Spleen (tissue), 11 donors: ENCODE measurements around the gene UPK3A. TPM values are rescaled to one million over a fixed set of nuclear protein-coding genes. Genes with fewer than 3 reads are reported as not detected.

ENCODE experiments used
- DNase-seq: peaks from one replicate; pipeline ENCODE4 v3.0.0-alpha.2; 2020
- H3K27ac ChIP-seq, 8 donors: fragments of 200-600 bp; sonication (generic) in 7 of 8; 1 replicate in 4 of 8; 2 replicates in 4 of 8; pipeline versions ENCODE4 v1.5.0 to v1.8.0; 2016 to 2021; ENCODE audit warnings: inconsistent platforms in 4 of 8, mild to moderate bottlenecking in 4 of 8, moderate library complexity in 1 of 8
- H3K27me3 ChIP-seq, 7 donors: fragments of 200-600 bp; sonication (generic) in 6 of 7; replicated peaks in 1 of 7; 1 replicate in 4 of 7; 2 replicates in 3 of 7; pipeline versions ENCODE4 v1.5.0 to v1.8.0; 2016 to 2021; ENCODE audit warnings: inconsistent platforms in 3 of 7, mild to moderate bottlenecking in 1 of 7
- H3K36me3 ChIP-seq, 6 donors: fragments of 200-600 bp; sonication (generic) in 5 of 6; 1 replicate in 4 of 6; 2 replicates in 2 of 6; pipeline versions ENCODE4 v1.5.0 to v1.8.0; 2016 to 2021; ENCODE audit warnings: inconsistent platforms in 2 of 6
- H3K4me1 ChIP-seq, 6 donors: fragments of 200-600 bp; sonication (generic) in 5 of 6; 1 replicate in 3 of 6; 2 replicates in 3 of 6; pipeline versions ENCODE4 v1.5.0 to v1.8.0; 2016 to 2021; ENCODE audit warnings: inconsistent platforms in 3 of 6
- H3K4me3 ChIP-seq, 8 donors: fragments of 200-600 bp; sonication (generic) in 7 of 8; 1 replicate in 4 of 8; 2 replicates in 4 of 8; pipeline versions ENCODE4 v1.5.0 to v1.8.0; 2016 to 2021; ENCODE audit warnings: inconsistent platforms in 4 of 8, mild to moderate bottlenecking in 4 of 8, moderate library complexity in 2 of 8
- H3K9me3 ChIP-seq, 8 donors: fragments of 200-600 bp; sonication (generic) in 7 of 8; 1 replicate in 4 of 8; 2 replicates in 4 of 8; pipeline versions ENCODE4 v1.5.0 to v1.8.0; 2016 to 2021; ENCODE audit warnings: inconsistent platforms in 4 of 8
- CTCF ChIP-seq, 11 experiments: fragments of 200-600 bp in 7 of 11; fragments of 450-650 bp in 4 of 11; sonication (generic) in 4 of 11; IDR thresholded peaks in 8 of 11; conservative IDR thresholded peaks in 3 of 11; 1 replicate in 7 of 11; 2 replicates in 4 of 11; pipeline versions ENCODE4 v1.4.0 to v1.8.0; 2016 to 2021; ENCODE audit warnings: antibody characterized with exemption in 11 of 11, inconsistent platforms in 4 of 11, mild to moderate bottlenecking in 1 of 11
- POLR2A ChIP-seq, 3 donors: fragments of 450-650 bp; IDR thresholded peaks; one replicate each; pipeline ENCODE4 v1.5.1; 2017; ENCODE audit warnings: antibody characterized with exemption in 3 of 3, mild to moderate bottlenecking in 1 of 3
- POLR2AphosphoS5 ChIP-seq, 3 donors: sonication (generic); formaldehyde crosslinking; IDR thresholded peaks; one replicate each; pipeline ENCODE4 v1.5.1; 2017; ENCODE audit warnings: antibody characterized with exemption in 3 of 3
- WGBS, 5 donors: extraction: QIAGEN DNeasy Blood & Tissue Kit in 3 of 5; methylation state at CpG; one replicate each; pipeline versions ENCODE4 v1.1.5 to v1.1.7; 2013 to 2018; 5-methylcytosine and 5-hydroxymethylcytosine counted together
- intact Hi-C: fragments of 100-400 bp; cut with DNase I; formaldehyde crosslinking; loops from one replicate; pipeline ENCODE4 v1.15.0; 2023; ENCODE audit warnings: low total_unique reads
- polyA plus RNA-seq, 3 donors: library from polyadenylated mRNA; stranded (reverse); fragments of 200-250 nt; gene quantifications; one replicate each; pipeline ENCODE4 v1.2.1, GENCODE V29; 2013
- total RNA-seq, 7 donors: library from RNA; depleted of rRNA in 3 of 7; stranded (reverse); fragments of >200 nt in 3 of 7; fragmentation: NEBNext Ultra II Directional in 4 of 7; extraction: Animal tissue kit (Norgen Biotek cat#: 25700) in 4 of 7; gene quantifications; one replicate each; pipeline versions ENCODE4 v1.1.0 to v1.2.1, GENCODE V29; 2016 to 2021
- donor health status: healthy with polysubstance abuse.
- donor health status: DM: no; HTN: no; CAD: no; lungs with moderate emphysema.
- donor health status: DM: no; HTN: no; CAD: no.
- donor health status: Bipolar disorder and iron deficiency.
- donor health status: healthy.
- donor health status: DM: no; HTN: no; CAD: no.
- donor health status: DM: yes; HTN: yes; CAD: no.

The UPK3A gene
- total and polyA plus RNA-seq, 10 donors: 0.35 to 2.7 (median 1.4) TPM; not detected in 5

DNA sequence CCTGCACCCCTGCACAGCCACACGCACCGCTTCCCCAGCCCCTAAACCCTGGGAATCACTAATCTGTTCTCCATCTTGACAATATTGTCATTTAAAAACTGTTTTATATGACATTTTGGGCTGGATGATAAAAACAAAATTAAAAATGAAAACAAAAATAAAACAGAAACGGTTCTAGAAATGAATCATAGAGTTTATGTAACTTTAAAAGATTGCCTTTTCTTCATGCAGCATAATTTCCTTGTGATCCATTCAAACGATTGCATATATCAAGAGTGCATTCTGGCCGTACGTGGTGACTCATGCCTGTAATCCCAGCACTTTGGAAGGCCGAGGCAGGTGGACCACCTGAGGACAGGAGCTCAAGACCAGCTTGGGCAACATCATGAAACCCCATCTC is 18.4 kb downstream of the UPK3A start:
- Histone ChIP-seq H3K9me3 (no peaks in the 10 kb centered on the region), H3K27ac (no peak overlapping the region), H3K27me3 (no peaks in the 10 kb centered on the region), H3K4me1 (peaks cover 0 to 3% (median 0%) of the 10 kb centered on the region in 6 donors), H3K4me3 (no peak overlapping the region), H3K36me3 (no peaks in the 10 kb centered on the region)
- DNase-seq: no peak
- intact Hi-C loops: no loop called here
- 68 to 78% (median 77%) methylated on average over 7 of the region's 7 CpGs for WGBS, 5 donors
- no peak for TF ChIP-seq CTCF (IDR thresholded peaks at IDR 0.05 in 8 of 11, conservative IDR thresholded peaks at IDR 0.05 in 3 of 11)
- TF ChIP-seq POLR2A (IDR thresholded peaks at IDR 0.05): no peak
- TF ChIP-seq POLR2AphosphoS5 (IDR thresholded peaks at IDR 0.05): no peak

DNA sequence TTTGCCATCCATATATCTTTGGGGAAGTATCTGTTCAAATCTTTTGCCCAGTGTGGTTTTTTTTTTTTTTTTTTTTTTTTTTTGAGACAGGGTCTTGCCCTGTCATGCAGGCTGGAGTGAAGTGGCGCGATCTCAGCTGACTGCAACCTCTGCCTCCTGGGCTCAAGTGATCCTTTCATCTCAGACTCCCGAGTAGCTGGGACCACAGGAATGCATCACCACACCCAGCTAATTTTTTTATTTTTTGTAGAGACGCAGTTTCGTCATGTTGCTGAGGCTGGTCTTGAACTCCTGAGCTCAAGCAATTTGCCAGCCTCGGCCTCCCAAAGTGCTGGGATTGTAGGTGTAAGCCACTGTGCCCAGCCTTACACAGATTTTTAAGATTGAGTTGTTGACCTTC is 20.2 kb downstream of the UPK3A start:
- DNase-seq: no peak
- Histone ChIP-seq H3K9me3 (no peaks in the 10 kb centered on the region), H3K36me3 (no peaks in the 10 kb centered on the region), H3K27me3 (no peaks in the 10 kb centered on the region), H3K27ac (no peak overlapping the region), H3K4me3 (no peak overlapping the region), H3K4me1 (peaks cover 0 to 16% (median 10%) of the 10 kb centered on the region in 6 donors)
- WGBS, 5 donors: 88 to 93% (median 92%) methylated on average over 6 of the region's 6 CpGs
- intact Hi-C loops: no loop called here
- no peak for TF ChIP-seq CTCF (IDR thresholded peaks at IDR 0.05 in 8 of 11, conservative IDR thresholded peaks at IDR 0.05 in 3 of 11)
- no peak for TF ChIP-seq POLR2AphosphoS5 (IDR thresholded peaks at IDR 0.05)
- TF ChIP-seq POLR2A (IDR thresholded peaks at IDR 0.05): no peak

DNA sequence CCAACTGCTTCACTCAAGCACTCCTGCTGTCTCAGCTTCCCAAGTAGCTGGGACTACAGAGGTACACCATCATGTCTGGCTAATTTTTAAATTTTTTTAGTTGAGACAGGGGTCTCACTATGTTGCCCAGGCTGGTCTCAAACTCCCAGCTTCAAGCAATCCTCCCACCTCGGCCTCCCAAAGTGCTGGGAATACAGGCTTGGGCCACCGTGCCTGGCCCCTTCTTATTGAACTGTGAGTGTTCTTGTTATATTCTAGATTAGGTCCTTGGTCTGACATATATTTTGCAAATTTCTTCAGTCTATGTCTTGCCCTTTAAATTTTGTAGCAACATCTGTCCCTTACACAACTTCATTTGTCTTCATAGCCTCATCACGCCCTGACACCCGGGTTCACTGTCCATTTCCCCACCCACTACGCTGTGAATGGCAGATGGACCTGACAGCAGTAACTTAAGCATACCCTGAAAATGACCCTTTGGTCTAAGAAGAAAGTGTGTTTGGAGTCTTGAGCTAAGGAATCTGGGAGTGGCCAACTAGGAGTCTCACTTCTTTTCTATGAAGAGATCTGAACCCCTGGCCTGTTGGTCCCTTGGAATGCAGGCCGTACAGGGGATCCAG is 20.8 kb downstream of the UPK3A start:
- Histone ChIP-seq H3K4me3 (no peak overlapping the region), H3K4me1 (peaks cover under 1 to 22% (median 13%) of the 10 kb centered on the region in 6 donors), H3K9me3 (no peaks in the 10 kb centered on the region), H3K27me3 (no peaks in the 10 kb centered on the region), H3K36me3 (no peaks in the 10 kb centered on the region), H3K27ac (no peak overlapping the region)
- intact Hi-C loops: no loop called here
- no peak for DNase-seq
- TF ChIP-seq CTCF (IDR thresholded peaks at IDR 0.05 in 8 of 11, conservative IDR thresholded peaks at IDR 0.05 in 3 of 11): no peak
- no peak for TF ChIP-seq POLR2A (IDR thresholded peaks at IDR 0.05)
- TF ChIP-seq POLR2AphosphoS5 (IDR thresholded peaks at IDR 0.05): no peak
- WGBS, 5 donors: 77 to 86% (median 80%) methylated on average over 6 of the region's 6 CpGs

DNA sequence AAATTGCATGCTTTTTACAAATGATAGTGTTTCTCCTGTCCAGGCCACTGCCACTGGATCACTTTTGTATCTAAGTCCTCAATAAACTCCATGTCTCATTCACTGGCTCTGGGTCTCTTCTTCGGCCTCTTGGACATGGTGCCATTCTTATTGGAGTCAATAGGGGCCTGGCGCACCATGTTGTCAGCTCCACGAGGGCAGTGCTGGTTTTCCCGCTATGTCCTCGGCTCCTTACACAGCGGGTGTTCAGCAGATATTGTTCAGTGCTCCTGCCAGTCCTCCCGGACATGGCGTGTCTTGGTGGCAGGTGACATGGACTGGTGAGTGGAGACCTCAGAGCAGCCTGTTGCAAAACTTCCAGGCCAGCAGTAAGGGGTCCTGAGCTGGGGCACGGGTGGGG is 21.4 kb downstream of the UPK3A start:
- WGBS, 5 donors: 94 to 96% (median 95%) methylated on average over 9 of the region's 9 CpGs
- DNase-seq: no peak
- H3K9me3 ChIP-seq: no peaks in the 10 kb centered on the region
- no peaks in the 10 kb centered on the region for H3K27me3 ChIP-seq
- no peak for TF ChIP-seq POLR2A (IDR thresholded peaks at IDR 0.05)
- no peak for TF ChIP-seq CTCF (IDR thresholded peaks at IDR 0.05 in 8 of 11, conservative IDR thresholded peaks at IDR 0.05 in 3 of 11)
- no peak for TF ChIP-seq POLR2AphosphoS5 (IDR thresholded peaks at IDR 0.05)
- no peak overlapping the region for H3K4me3 ChIP-seq
- intact Hi-C loops: no loop called here
- H3K4me1 ChIP-seq: peaks cover 6 to 27% (median 19%) of the 10 kb centered on the region in 6 donors
- H3K36me3 ChIP-seq: no peaks in the 10 kb centered on the region
- no peak overlapping the region for H3K27ac ChIP-seq
